CD4-positive, alpha-beta memory T cell (primary cell): ENCODE results near the gene GORASP1. TPM values are rescaled to one million over a fixed set of nuclear protein-coding genes. Genes with fewer than 3 reads are reported as not detected.
A peak's percentile ranks its signal among the peaks of the same experiment; 100 is the strongest.

Experiments used
- CTCF ChIA-PET: fragments of 350-600 bp; sonication (Branson Sonifier 250); formaldehyde crosslinking; loops from one replicate; lab custom pipeline; 2021; ENCODE audit warnings: inconsistent platforms; ENCODE audit not compliant: partially characterized antibody; lab: Charles Lee
- POLR2A ChIA-PET: fragments of 350-600 bp; sonication (Branson Sonifier 250); formaldehyde crosslinking; loops from one replicate; lab custom pipeline; 2021; ENCODE audit not compliant: partially characterized antibody; lab: Charles Lee
- DNase-seq, 5 donors: peaks; one replicate each; pipeline versions ENCODE4 v3.0.0 to v3.0.0-alpha.2; 2020 to 2022; ENCODE audit warnings: mixed read lengths in 1 of 5
- H3K27ac ChIP-seq: one replicate; pipeline ENCODE4 v1.7.0; 2013; ENCODE audit warnings: low read depth, low read length
- H3K27me3 ChIP-seq: 2 replicates; pipeline ENCODE4 v1.7.0; 2013; ENCODE audit warnings: mild to moderate bottlenecking, low read length, moderate library complexity; ENCODE audit not compliant: insufficient read depth
- H3K36me3 ChIP-seq: 2 replicates; pipeline ENCODE4 v1.7.0; 2013; ENCODE audit warnings: mild to moderate bottlenecking, low read length, moderate library complexity; ENCODE audit not compliant: insufficient read depth
- H3K4me1 ChIP-seq: 2 replicates; pipeline ENCODE4 v1.7.0; 2013; ENCODE audit warnings: mild to moderate bottlenecking, low read length, moderate library complexity; ENCODE audit not compliant: insufficient read depth
- H3K4me3 ChIP-seq, 2 donors: one replicate each; pipeline ENCODE4 v1.7.0; 2013; ENCODE audit warnings: low read length in 2 of 2, mild to moderate bottlenecking in 1 of 2
- H3K9me3 ChIP-seq, 2 donors: one replicate each; pipeline ENCODE4 v1.7.0; 2013; ENCODE audit warnings: low read length in 2 of 2, control low read depth in 1 of 2; ENCODE audit not compliant: control insufficient read depth in 1 of 2
- H3K27ac Mint-ChIP-seq, 7 donors: one replicate each; pipeline ENCODE4 v1.8.0; 2020 to 2021; ENCODE audit warnings: mixed read lengths in 7 of 7, mild to moderate bottlenecking in 6 of 7, inconsistent platforms in 3 of 7, moderate library complexity in 3 of 7
- H3K27me3 Mint-ChIP-seq, 2 donors: one replicate each; pipeline ENCODE4 v1.8.0; 2020 to 2021; ENCODE audit warnings: mixed read lengths in 2 of 2
- H3K36me3 Mint-ChIP-seq, 2 donors: one replicate each; pipeline ENCODE4 v1.8.0; 2020 to 2021; ENCODE audit warnings: mixed read lengths in 2 of 2, inconsistent platforms in 1 of 2, mild to moderate bottlenecking in 1 of 2
- H3K4me1 Mint-ChIP-seq, 4 donors: one replicate each; pipeline ENCODE4 v1.8.0; 2020 to 2021; ENCODE audit warnings: mixed read lengths in 4 of 4, mild to moderate bottlenecking in 1 of 4
- H3K4me3 Mint-ChIP-seq, 8 donors: one replicate each; pipeline ENCODE4 v1.8.0; 2020 to 2021; ENCODE audit warnings: mixed read lengths in 8 of 8, mild to moderate bottlenecking in 7 of 8, moderate library complexity in 6 of 8, inconsistent platforms in 3 of 8
- H3K9me3 Mint-ChIP-seq, 8 donors: one replicate each; pipeline ENCODE4 v1.8.0; 2020 to 2021; ENCODE audit warnings: mixed read lengths in 8 of 8, mild to moderate bottlenecking in 5 of 8, inconsistent platforms in 3 of 8, moderate library complexity in 1 of 8
- intact Hi-C: fragments of 100-400 bp; cut with micrococcal nuclease; formaldehyde crosslinking; loops from one replicate; pipeline ENCODE4 v1.15.1; 2023
- polyA plus RNA-seq, 2 donors: library from polyadenylated mRNA; unstranded; fragments of 300-500 nt; fragmentation: Illumina TruSeq; gene quantifications; one replicate each; pipeline ENCODE4 v1.2.3, GENCODE V29; 2021
- total RNA-seq, 2 experiments: library from RNA; stranded (reverse); gene quantifications; one replicate each; pipeline ENCODE4 v1.2.3, GENCODE V29; 2021

Gene GORASP1
- total and polyA plus RNA-seq, 4 experiments from 2014 or later, result 21.5 to 58.4 (median 39.6) TPM

DNA sequence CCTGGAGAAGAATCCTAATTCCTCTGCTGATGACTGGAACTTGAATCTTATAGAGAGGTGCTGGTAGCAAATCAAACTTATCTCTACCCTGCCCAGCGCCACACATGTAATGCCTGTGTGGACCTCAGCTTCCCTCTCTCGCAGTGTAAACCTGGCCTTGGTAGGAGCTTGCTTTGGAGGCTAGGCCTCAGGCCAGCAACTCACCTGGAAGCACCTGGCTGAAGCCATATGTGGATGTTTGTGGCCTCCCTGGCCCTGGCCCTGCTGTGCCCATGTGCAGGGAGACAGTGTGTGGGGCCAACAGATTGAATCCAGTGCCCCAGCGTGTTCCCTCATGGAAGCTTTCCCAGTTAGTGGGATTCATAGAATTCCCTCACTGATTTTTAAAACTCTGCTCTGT lies 8.4 kb upstream of the GORASP1 start:
- Histone ChIP-seq H3K4me3 (no peak overlapping the region), H3K9me3 (no peaks in the 10 kb centered on the region), H3K36me3 (no peaks in the 10 kb centered on the region), H3K4me1 (no peaks in the 10 kb centered on the region), H3K27ac (no peak overlapping the region), H3K27me3 (no peaks in the 10 kb centered on the region)
- Mint-ChIP-seq H3K4me1 (no peaks in the 10 kb centered on the region), H3K27ac (no peak overlapping the region), H3K4me3 (no peak overlapping the region), H3K27me3 (no peaks in the 10 kb centered on the region), H3K36me3 (no peaks in the 10 kb centered on the region), H3K9me3 (no peaks in the 10 kb centered on the region)
- DNase-seq, result no peak
- ChIA-PET CTCF (interaction anchor here (1.1 to 24.3 kb wide), 4 partner anchors 11 to 173 kb away, joined by 4 to 471 read pairs (median 12); no protein-coding TSS in a partner anchor), POLR2A (interaction anchor here (1.0 kb wide), 1 partner anchor 8 kb away, joined by 4 read pairs; the partner anchor contains the start of genes GORASP1 and TTC21A)
- intact Hi-C loops, result no loop called here

DNA sequence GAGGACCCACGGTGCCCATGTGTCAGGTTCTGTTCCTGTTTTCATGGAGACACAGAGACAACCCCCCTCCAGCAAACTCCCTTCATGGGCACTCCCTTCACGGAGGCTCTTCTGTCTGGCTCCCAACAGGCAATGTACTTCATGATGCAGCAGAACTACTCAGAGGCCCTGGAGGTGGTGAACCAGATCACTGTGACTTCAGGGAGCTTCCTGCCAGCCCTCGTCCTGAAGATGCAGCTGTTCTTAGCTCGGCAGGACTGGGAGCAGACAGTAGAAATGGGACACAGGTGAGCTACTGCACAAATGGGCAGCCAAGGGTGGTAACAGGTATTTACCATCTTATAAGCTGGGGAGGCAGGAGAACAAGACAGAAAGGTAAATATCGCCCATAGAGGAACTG lies 7.0 kb upstream of the GORASP1 start:
- H3K9me3 Mint-ChIP-seq, result no peaks in the 10 kb centered on the region
- H3K4me1 ChIP-seq, result no peaks in the 10 kb centered on the region
- H3K9me3 ChIP-seq, result no peaks in the 10 kb centered on the region
- no peak overlapping the region for H3K27ac Mint-ChIP-seq
- H3K4me3 Mint-ChIP-seq, result no peak overlapping the region
- H3K27me3 Mint-ChIP-seq, result no peaks in the 10 kb centered on the region
- H3K36me3 ChIP-seq, result no peaks in the 10 kb centered on the region
- peaks cover 0 to under 1% (median under 1%) of the 10 kb centered on the region in 4 donors for H3K4me1 Mint-ChIP-seq
- H3K36me3 Mint-ChIP-seq, result no peaks in the 10 kb centered on the region
- POLR2A ChIA-PET, result no interaction called here
- DNase-seq, result no peak
- CTCF ChIA-PET, result interaction anchor here (4.6 to 24.3 kb wide), 2 partner anchors 12 to 175 kb away, joined by 20 to 471 read pairs; no protein-coding TSS in a partner anchor
- no peak overlapping the region for H3K27ac ChIP-seq
- intact Hi-C loops, result no loop called here
- H3K4me3 ChIP-seq, result no peak overlapping the region
- H3K27me3 ChIP-seq, result no peaks in the 10 kb centered on the region

DNA sequence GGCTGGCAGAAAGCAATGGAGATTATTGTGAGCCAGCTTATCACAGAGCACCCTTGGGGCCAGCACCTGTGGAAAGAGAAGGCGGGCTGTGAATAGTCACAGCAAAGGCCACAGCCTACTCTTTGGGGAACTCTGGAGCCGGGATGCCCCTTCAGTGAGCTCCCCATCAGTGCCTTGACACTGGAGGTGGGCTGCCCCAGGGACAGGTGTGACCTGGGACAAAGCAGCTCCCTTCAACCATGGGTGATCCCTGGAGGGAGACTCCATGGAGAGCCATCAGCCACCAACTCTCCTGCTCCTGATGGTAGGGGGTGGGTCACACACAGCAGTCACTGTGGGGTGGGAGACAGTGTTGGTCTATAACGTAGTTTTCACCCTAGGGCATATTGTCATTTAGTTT lies 5.9 kb upstream of the GORASP1 start:
- intact Hi-C loops, result no loop called here
- no peak for DNase-seq
- Histone ChIP-seq H3K27me3 (no peaks in the 10 kb centered on the region), H3K36me3 (no peaks in the 10 kb centered on the region), H3K9me3 (no peaks in the 10 kb centered on the region), H3K4me1 (peaks cover 8% of the 10 kb centered on the region), H3K27ac (no peak overlapping the region), H3K4me3 (no peak overlapping the region)
- ChIA-PET CTCF (interaction anchor here (24.3 kb wide), 1 partner anchor 176 kb away, joined by 471 read pairs; no protein-coding TSS in a partner anchor), POLR2A (no interaction called here)
- no peak overlapping the region for H3K4me3 Mint-ChIP-seq
- no peaks in the 10 kb centered on the region for H3K27me3 Mint-ChIP-seq
- H3K9me3 Mint-ChIP-seq, result no peaks in the 10 kb centered on the region
- no peak overlapping the region for H3K27ac Mint-ChIP-seq
- H3K36me3 Mint-ChIP-seq, result peaks cover 0 to 1% of the 10 kb centered on the region in 2 donors
- peaks cover 7 to 12% (median 10%) of the 10 kb centered on the region in 4 donors for H3K4me1 Mint-ChIP-seq

DNA sequence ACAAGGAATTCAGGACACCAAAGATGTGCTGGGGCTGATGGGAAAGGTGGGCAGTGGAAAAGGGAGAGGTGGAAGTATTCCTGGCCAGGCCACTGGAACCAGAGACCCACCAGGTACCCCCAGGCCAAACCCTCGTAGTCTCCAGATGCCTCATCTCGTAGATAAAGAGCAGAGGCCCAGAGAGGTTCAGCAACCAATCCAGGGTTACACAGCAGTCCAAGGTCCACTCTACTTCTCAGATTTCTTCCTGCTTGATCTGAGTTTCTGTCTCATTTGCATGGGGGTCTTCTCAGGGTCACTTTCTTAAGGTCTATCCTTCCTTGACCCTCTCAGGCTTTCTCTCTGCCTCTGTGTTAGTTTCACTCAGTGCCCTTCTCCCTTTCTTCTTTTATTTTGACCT lies 5.1 kb upstream of the GORASP1 start:
- Histone ChIP-seq H3K9me3 (no peaks in the 10 kb centered on the region), H3K4me1 (peaks cover 13% of the 10 kb centered on the region), H3K27me3 (no peaks in the 10 kb centered on the region), H3K4me3 (no peak overlapping the region), H3K36me3 (no peaks in the 10 kb centered on the region), H3K27ac (no peak overlapping the region)
- Mint-ChIP-seq H3K4me3 (no peak overlapping the region), H3K27ac (no peak overlapping the region), H3K9me3 (no peaks in the 10 kb centered on the region), H3K36me3 (peaks cover 0 to 9% of the 10 kb centered on the region in 2 donors), H3K4me1 (peaks cover 11 to 20% (median 16%) of the 10 kb centered on the region in 4 donors), H3K27me3 (no peaks in the 10 kb centered on the region)
- ChIA-PET POLR2A (no interaction called here), CTCF (interaction anchor here (24.3 kb wide), 1 partner anchor 177 kb away, joined by 471 read pairs; no protein-coding TSS in a partner anchor)
- DNase-seq, result no peak
- intact Hi-C loops, result no loop called here

DNA sequence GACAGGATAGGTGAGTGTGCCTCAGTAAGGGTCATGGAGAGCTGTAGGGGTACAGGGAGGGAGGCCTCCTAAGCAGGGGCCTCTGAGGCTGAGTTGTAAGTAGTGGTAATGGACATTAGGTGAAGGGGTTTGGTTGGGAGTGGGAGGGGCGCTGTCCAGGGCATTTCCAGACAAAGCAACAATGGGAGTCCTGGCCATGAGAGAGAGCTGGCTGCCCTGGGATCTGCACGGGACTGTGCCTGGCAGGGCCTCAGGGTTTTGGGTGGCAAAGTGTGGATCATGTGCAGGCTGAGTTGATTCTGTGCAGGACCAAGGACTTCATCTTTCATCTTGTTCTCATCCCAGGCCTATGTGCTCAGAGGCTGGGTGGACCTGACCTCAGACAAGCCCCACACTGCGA lies 4.7 kb upstream of the GORASP1 start:
- no peaks in the 10 kb centered on the region for H3K27me3 Mint-ChIP-seq
- H3K4me3 ChIP-seq, result no peak overlapping the region
- CTCF ChIA-PET, result no interaction called here
- DNase-seq, result no peak
- intact Hi-C loops, result no loop called here
- H3K9me3 Mint-ChIP-seq, result no peaks in the 10 kb centered on the region
- no peaks in the 10 kb centered on the region for H3K36me3 ChIP-seq
- H3K27me3 ChIP-seq, result no peaks in the 10 kb centered on the region
- H3K4me1 Mint-ChIP-seq, result peaks cover 11 to 20% (median 16%) of the 10 kb centered on the region in 4 donors
- POLR2A ChIA-PET, result no interaction called here
- no peak overlapping the region for H3K27ac ChIP-seq
- peak overlapping the region in 1 of 7 donors; percentile 68 for H3K27ac Mint-ChIP-seq
- H3K4me3 Mint-ChIP-seq, result no peak overlapping the region
- H3K4me1 ChIP-seq, result peaks cover 13% of the 10 kb centered on the region
- H3K9me3 ChIP-seq, result no peaks in the 10 kb centered on the region
- peaks cover 0 to 10% of the 10 kb centered on the region in 2 donors for H3K36me3 Mint-ChIP-seq

DNA sequence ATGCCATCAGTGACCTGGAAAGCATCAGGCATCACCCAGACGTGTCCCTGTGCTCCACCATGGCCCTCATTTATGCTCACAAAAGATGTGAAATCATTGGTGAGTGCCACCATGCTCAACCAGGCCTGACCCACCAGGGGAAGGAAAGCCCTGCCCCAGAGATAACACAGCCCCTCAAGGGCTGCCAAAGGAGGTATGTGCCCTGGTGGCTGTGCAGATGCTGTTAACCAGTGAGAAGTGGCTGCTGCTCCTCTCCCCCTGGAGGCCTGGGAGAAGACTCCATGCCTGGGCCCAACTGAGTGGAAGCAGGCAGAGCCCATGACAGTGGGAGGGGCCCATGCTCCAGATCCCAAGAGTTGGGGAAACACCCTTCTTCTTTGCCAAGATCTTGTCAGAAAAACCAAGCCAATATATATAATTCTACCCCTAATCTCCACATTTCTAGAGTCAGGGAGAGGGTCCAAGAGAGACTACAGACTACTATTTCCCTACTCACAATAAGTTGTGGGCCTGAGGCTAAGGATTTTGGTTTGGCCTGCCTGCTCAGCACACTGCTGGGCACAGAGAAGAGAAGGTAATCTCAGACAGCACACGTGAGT lies 2.7 kb upstream of the GORASP1 start:
- Histone ChIP-seq H3K4me3 (no peak overlapping the region), H3K9me3 (no peaks in the 10 kb centered on the region), H3K36me3 (no peaks in the 10 kb centered on the region), H3K4me1 (peaks cover 31% of the 10 kb centered on the region), H3K27ac (no peak overlapping the region), H3K27me3 (no peaks in the 10 kb centered on the region)
- Mint-ChIP-seq H3K4me1 (peaks cover 28 to 37% (median 33%) of the 10 kb centered on the region in 4 donors), H3K27ac (peak overlapping the region in 1 of 7 donors; percentile 19), H3K27me3 (no peaks in the 10 kb centered on the region), H3K9me3 (no peaks in the 10 kb centered on the region), H3K36me3 (peaks cover 0 to 10% of the 10 kb centered on the region in 2 donors), H3K4me3 (no peak overlapping the region)
- ChIA-PET CTCF (interaction anchor here (0.7 to 14.8 kb wide), 4 partner anchors 9 to 180 kb away, joined by 3 to 170 read pairs (median 16); no protein-coding TSS in a partner anchor), POLR2A (interaction anchor here (0.5 kb wide), 1 partner anchor 63 kb away, joined by 3 read pairs; no protein-coding TSS in a partner anchor)
- DNase-seq, result no peak
- intact Hi-C loops, result no loop called here

DNA sequence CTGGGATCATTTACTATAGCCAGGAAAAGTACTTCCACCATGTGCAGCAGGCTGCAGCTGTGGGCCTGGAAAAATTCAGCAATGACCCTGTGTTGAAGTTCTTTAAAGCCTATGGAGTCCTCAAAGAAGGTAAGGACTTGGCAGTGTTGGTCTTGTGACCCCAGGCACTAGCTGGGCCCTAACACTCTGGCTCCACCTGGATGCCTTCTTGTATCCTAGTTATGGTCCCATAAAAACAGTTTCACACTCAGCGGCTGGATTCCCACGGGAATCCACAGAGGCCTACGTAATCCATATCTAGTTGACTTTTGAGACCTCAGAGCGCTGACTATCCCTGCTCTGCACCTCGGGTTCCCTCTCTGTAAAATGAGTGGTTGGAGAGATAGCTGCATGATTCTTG lies 1.7 kb upstream of the GORASP1 start:
- ChIA-PET CTCF (interaction anchor here (1.4 to 14.8 kb wide), 4 partner anchors 17 to 181 kb away, joined by 3 to 170 read pairs (median 19); no protein-coding TSS in a partner anchor), POLR2A (interaction anchor here (1.2 to 2.2 kb wide), 8 partner anchors 7 to 298 kb away, joined by 3 to 13 read pairs (median 6); no protein-coding TSS in a partner anchor)
- Histone ChIP-seq H3K36me3 (no peaks in the 10 kb centered on the region), H3K4me1 (peaks cover 40% of the 10 kb centered on the region), H3K4me3 (no peak overlapping the region), H3K27ac (no peak overlapping the region), H3K27me3 (no peaks in the 10 kb centered on the region), H3K9me3 (no peaks in the 10 kb centered on the region)
- Mint-ChIP-seq H3K9me3 (no peaks in the 10 kb centered on the region), H3K4me1 (peaks cover 32 to 47% (median 40%) of the 10 kb centered on the region in 4 donors), H3K4me3 (peak overlapping the region in 4 of 8 donors; percentile 41 to 99 (median 96)), H3K27me3 (no peaks in the 10 kb centered on the region), H3K36me3 (peaks cover 0 to 10% of the 10 kb centered on the region in 2 donors), H3K27ac (peak overlapping the region in 5 of 7 donors; percentile 48 to 99 (median 71))
- intact Hi-C loops, result loop anchor here (5.0 kb wide), 2 partner anchors 57 to 273 kb away; partner anchors contain the start of genes SCN11A, SLC25A38 and WDR48
- DNase-seq, result no peak
